Osteocyte (in vitro differentiated cells): ENCODE measurements around the gene ZMPSTE24. TPM values are rescaled to one million over a fixed set of nuclear protein-coding genes. Genes with fewer than 3 reads are reported as not detected.

Experiments used
- DNase-seq: peaks from one replicate; pipeline ENCODE4 v3.0.0; 2021; ENCODE audit warnings: mixed read lengths; ENCODE audit not compliant: unreplicated experiment; ENCODE audit errors: extremely low spot score
- H3K27ac Mint-ChIP-seq: one replicate; pipeline ENCODE4 v1.8.0; 2021; ENCODE audit warnings: mild to moderate bottlenecking, mixed read lengths; ENCODE audit not compliant: unreplicated experiment
- H3K27me3 Mint-ChIP-seq: one replicate; pipeline ENCODE4 v1.8.0; 2021; ENCODE audit warnings: mixed read lengths; ENCODE audit not compliant: unreplicated experiment
- H3K36me3 Mint-ChIP-seq: one replicate; pipeline ENCODE4 v1.8.0; 2021; ENCODE audit warnings: mixed read lengths; ENCODE audit not compliant: unreplicated experiment
- H3K4me1 Mint-ChIP-seq: one replicate; pipeline ENCODE4 v1.8.0; 2021; ENCODE audit warnings: mixed read lengths; ENCODE audit not compliant: unreplicated experiment
- H3K4me3 Mint-ChIP-seq: one replicate; pipeline ENCODE4 v1.8.0; 2021; ENCODE audit warnings: mild to moderate bottlenecking, moderate library complexity, mixed read lengths; ENCODE audit not compliant: unreplicated experiment
- H3K9me3 Mint-ChIP-seq: one replicate; pipeline ENCODE4 v1.8.0; 2021; ENCODE audit warnings: mixed read lengths; ENCODE audit not compliant: unreplicated experiment
- CTCF ChIP-seq: fragments of 200-600 bp; sonication (generic); IDR thresholded peaks from 2 replicates; pipeline ENCODE4 v1.5.0; 2021; ENCODE audit warnings: antibody characterized with exemption, mild to moderate bottlenecking, moderate library complexity
- total RNA-seq: library from RNA; stranded (reverse); gene quantifications from 2 replicates; pipeline ENCODE4 v1.2.1, GENCODE V29; 2021

The ZMPSTE24 gene
- total RNA-seq, 1 donor from 2014 or later = 43.4 TPM

GRCh38 chr1:40299366-40300248 is 41.6 kb downstream of the ZMPSTE24 start:
- no peaks in the 10 kb centered on the region for H3K4me1 Mint-ChIP-seq
- H3K27ac Mint-ChIP-seq = no peak overlapping the region
- peaks cover 2% of the 10 kb centered on the region for H3K36me3 Mint-ChIP-seq
- TF ChIP-seq CTCF = no peak
- no peaks in the 10 kb centered on the region for H3K9me3 Mint-ChIP-seq
- no peak overlapping the region for H3K4me3 Mint-ChIP-seq
- H3K27me3 Mint-ChIP-seq = no peaks in the 10 kb centered on the region
- peak; percentile 73 for DNase-seq

DNA sequence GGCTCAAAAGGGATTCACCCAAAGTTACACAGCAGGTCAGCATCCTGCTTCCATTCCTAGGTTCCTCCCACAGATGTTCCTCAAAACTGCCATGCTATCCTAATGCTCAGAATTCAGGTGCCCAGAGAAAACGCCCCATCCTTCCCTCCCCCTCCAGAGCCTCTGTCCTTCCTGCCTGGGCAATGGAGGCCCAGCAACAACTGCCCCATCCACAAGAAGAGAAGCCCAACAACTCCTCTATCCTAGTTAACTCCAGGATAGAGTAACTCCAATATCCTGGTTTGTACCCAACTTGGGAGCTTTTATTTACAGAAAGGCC is 42.2 kb downstream of the ZMPSTE24 start:
- Mint-ChIP-seq H3K27ac (no peak overlapping the region), H3K36me3 (no peaks in the 10 kb centered on the region), H3K9me3 (no peaks in the 10 kb centered on the region), H3K4me3 (no peak overlapping the region), H3K4me1 (no peaks in the 10 kb centered on the region), H3K27me3 (no peaks in the 10 kb centered on the region)
- DNase-seq = peak; percentile 23
- no peak for TF ChIP-seq CTCF

DNA sequence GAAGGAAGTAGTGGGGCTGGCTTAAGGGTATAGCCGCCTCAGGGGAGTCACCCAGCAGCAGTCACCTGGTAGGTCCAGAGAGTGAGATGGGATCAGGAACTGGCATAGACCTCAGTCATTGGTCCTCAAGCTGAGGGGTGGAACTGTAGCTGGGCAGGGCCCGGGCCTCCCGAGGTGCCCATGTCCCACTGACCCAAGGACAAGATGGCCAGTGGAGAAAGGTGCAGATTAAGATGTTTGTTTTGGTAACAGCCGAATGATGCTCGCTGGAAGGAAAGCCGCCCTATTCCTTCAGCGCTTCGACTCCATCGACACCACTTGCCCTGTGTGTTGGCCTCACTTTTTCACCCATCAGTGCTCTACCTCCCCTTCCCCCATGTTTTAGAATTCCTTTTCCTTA is 42.6 kb downstream of the ZMPSTE24 start:
- Mint-ChIP-seq H3K9me3 (no peaks in the 10 kb centered on the region), H3K4me1 (no peaks in the 10 kb centered on the region), H3K4me3 (no peak overlapping the region), H3K36me3 (no peaks in the 10 kb centered on the region), H3K27ac (no peak overlapping the region), H3K27me3 (no peaks in the 10 kb centered on the region)
- no peak for TF ChIP-seq CTCF
- peak; percentile 62 for DNase-seq

DNA sequence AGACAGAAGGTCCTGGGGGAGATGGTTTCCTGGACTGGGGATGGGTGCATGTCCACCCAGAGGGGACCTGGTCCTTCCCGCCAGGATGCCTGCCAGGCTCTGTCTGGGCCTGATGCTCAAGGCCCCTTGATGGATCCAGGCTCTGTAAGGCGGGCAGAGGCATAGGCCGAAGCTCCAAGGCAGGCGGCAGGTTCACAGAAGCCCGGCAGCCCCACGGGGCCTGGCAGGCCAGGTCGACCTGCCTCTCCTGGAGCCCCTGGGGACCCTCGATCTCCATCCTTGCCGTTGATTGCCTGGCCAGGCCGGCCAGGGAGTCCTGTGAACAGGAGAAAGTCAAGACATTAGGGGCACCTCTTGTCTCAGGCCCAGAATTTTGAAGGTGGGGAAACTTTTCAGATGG is 43.0 kb downstream of the ZMPSTE24 start:
- Mint-ChIP-seq H3K4me1 (no peaks in the 10 kb centered on the region), H3K9me3 (no peaks in the 10 kb centered on the region), H3K27me3 (no peaks in the 10 kb centered on the region), H3K27ac (no peak overlapping the region), H3K4me3 (no peak overlapping the region), H3K36me3 (no peaks in the 10 kb centered on the region)
- TF ChIP-seq CTCF = no peak
- DNase-seq = peak; percentile 81

DNA sequence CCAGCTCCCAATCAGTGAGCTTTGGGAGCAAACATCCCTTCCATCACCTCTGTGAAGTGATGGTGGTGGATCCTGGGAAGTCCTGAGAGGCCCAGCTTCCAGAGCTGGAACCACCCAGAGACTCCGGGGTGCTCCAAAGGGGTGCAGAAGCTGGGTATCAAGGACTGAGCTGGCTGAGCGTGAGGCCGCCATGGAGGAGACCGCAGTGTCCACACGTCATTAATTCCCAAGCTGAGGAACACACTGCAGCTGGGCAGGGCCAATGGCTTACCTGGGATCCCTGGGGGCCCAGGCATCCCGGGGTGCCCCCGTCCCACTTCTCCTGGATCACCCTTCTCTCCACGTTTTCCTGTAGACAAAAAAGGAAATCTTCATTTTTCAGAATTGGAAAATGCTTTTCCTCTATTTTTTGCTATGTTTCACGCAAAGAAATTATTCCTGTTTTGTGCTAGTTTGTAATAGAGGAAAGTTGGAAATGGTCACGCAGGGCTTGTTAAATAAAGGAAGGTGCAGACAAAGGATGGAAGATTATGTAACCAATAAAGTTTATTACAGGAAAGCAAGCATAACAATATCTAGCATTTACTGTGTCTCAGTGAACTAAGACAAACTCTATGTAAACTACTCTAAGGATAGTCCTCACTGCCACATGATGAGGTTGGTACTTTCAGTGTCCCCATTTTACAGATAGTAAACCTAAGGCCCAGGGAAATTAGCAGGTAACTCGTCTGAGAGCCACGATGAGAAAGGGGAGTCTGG is 43.7 kb downstream of the ZMPSTE24 start:
- DNase-seq = peak; percentile 60
- H3K9me3 Mint-ChIP-seq = no peaks in the 10 kb centered on the region
- H3K27me3 Mint-ChIP-seq = no peaks in the 10 kb centered on the region
- H3K36me3 Mint-ChIP-seq = no peaks in the 10 kb centered on the region
- H3K27ac Mint-ChIP-seq = no peak overlapping the region
- no peaks in the 10 kb centered on the region for H3K4me1 Mint-ChIP-seq
- H3K4me3 Mint-ChIP-seq = no peak overlapping the region
- TF ChIP-seq CTCF = no peak
